MM.1S (cell line): ENCODE measurements around the gene TNFRSF8.

Experiments used
- EZH2 ChIP-seq: fragments of 300-600 bp; sonication (generic); optimal IDR thresholded peaks from 2 replicates; pipeline ENCODE3; 2017; ENCODE audit warnings: low read depth, mild to moderate bottlenecking, antibody characterized with exemption, low read length, mixed read lengths
- TF ChIP-seq, protein P1 (sequence below): fragments of 300-600 bp; sonication (generic); IDR thresholded peaks from 2 replicates; pipeline ENCODE4 v1.5.1; 2016; ENCODE audit warnings: antibody characterized with exemption, low read length, mixed read lengths

DNA sequence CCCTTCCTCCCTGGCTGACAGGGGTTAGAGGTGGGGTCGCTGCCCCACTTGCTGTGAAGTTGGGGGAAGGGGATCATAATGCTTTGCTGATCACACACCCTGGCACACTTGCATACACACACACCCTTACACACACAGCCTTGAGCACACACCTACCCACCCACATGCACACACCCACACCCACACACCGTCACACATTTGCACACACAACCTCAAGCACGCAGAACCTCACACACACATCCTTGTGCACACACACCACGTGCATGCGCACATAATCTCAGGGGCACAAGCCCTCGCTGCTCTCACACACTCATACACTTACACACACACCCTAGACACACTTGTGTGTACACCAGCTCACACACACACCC, 16.4 kb upstream of the TNFRSF8 start:
- no peak for TF ChIP-seq EZH2
- TF ChIP-seq, protein P1, sequence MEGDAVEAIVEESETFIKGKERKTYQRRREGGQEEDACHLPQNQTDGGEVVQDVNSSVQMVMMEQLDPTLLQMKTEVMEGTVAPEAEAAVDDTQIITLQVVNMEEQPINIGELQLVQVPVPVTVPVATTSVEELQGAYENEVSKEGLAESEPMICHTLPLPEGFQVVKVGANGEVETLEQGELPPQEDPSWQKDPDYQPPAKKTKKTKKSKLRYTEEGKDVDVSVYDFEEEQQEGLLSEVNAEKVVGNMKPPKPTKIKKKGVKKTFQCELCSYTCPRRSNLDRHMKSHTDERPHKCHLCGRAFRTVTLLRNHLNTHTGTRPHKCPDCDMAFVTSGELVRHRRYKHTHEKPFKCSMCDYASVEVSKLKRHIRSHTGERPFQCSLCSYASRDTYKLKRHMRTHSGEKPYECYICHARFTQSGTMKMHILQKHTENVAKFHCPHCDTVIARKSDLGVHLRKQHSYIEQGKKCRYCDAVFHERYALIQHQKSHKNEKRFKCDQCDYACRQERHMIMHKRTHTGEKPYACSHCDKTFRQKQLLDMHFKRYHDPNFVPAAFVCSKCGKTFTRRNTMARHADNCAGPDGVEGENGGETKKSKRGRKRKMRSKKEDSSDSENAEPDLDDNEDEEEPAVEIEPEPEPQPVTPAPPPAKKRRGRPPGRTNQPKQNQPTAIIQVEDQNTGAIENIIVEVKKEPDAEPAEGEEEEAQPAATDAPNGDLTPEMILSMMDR, result no peak
